Loucy (cell line): ENCODE results near the gene BCO2.

Experiments
- CTCF ChIP-seq: fragments of 200-600 bp; sonication (generic); conservative IDR thresholded peaks from 2 replicates; pipeline ENCODE4 v1.5.1; 2014; ENCODE audit warnings: mild to moderate bottlenecking, antibody characterized with exemption, low read length
- EZH2phosphoT487 ChIP-seq: fragments of 200-600 bp; IDR thresholded peaks from 2 replicates; pipeline ENCODE4 v1.6.1; 2018; ENCODE audit warnings: antibody characterized with exemption, mild to moderate bottlenecking, moderate library complexity, borderline replicate concordance

- TF ChIP-seq CTCF (no peak), EZH2phosphoT487 (no peak)
Observed at GRCh38 chr11:112255067-112255720, 79.9 kb downstream of the BCO2 start.
